Pons (tissue), 1 donor: Measurements from ENCODE around the gene SLC4A7.
"Not testable (repeated sequence)": the region's sequence is repeated elsewhere in the genome, so short reads cannot be mapped to it uniquely, and the experiment has no call there.

ENCODE experiments used
- DNase-seq: peaks from one replicate; pipeline ENCODE4 v3.0.0-alpha.2; 2016; ENCODE audit warnings: low spot score

SLC4A7 gene

GRCh38 chr3:27484015-27484844, at the start of gene SLC4A7:
TSS of gene SLC4A7 (minus strand) at chr3:27484384. CDS start at chr3:27484126, 258 bp downstream.
- DNase-seq = peak; percentile 96

GRCh38 chr3:27533261-27533607, 49.0 kb upstream of the SLC4A7 start:
- peak; percentile 61 for DNase-seq

GRCh38 chr3:27532426-27533260, 48.5 kb upstream of the SLC4A7 start:
- no peak for DNase-seq

GRCh38 chr3:27531193-27531751, 47.1 kb upstream of the SLC4A7 start:
- DNase-seq = not testable (repeated sequence)

GRCh38 chr3:27528791-27529190, 44.6 kb upstream of the SLC4A7 start:
- peak; percentile 44 for DNase-seq

- no peak for DNase-seq
Measured at GRCh38 chr3:27526614-27527315, 42.6 kb upstream of the SLC4A7 start.

- no peak for DNase-seq
Measured at GRCh38 chr3:27521872-27522265, 37.7 kb upstream of the SLC4A7 start.

- no peak for DNase-seq
Measured at GRCh38 chr3:27521179-27521871, 37.1 kb upstream of the SLC4A7 start.

GRCh38 chr3:27511724-27512422, 27.7 kb upstream of the SLC4A7 start:
- peak; percentile 28 for DNase-seq

- peak; percentile 42 for DNase-seq
Measured at GRCh38 chr3:27509376-27509775, 25.2 kb upstream of the SLC4A7 start.

GRCh38 chr3:27508424-27508823, 24.2 kb upstream of the SLC4A7 start:
- no peak for DNase-seq

GRCh38 chr3:27507515-27508266, 23.5 kb upstream of the SLC4A7 start:
- no peak for DNase-seq

GRCh38 chr3:27507111-27507510, 22.9 kb upstream of the SLC4A7 start:
- DNase-seq = no peak

GRCh38 chr3:27504749-27505148, 20.6 kb upstream of the SLC4A7 start:
- DNase-seq = no peak

- no peak for DNase-seq
Measured at GRCh38 chr3:27503526-27503925, 19.3 kb upstream of the SLC4A7 start.

- no peak for DNase-seq
Measured at GRCh38 chr3:27501759-27502158, 17.6 kb upstream of the SLC4A7 start.

- no peak for DNase-seq
Measured at GRCh38 chr3:27500986-27501385, 16.8 kb upstream of the SLC4A7 start.

GRCh38 chr3:27500035-27500434, 15.9 kb upstream of the SLC4A7 start:
- DNase-seq = no peak

- DNase-seq = no peak
Measured at GRCh38 chr3:27494784-27495183, 10.6 kb upstream of the SLC4A7 start.

GRCh38 chr3:27488821-27489220, 4.6 kb upstream of the SLC4A7 start:
- DNase-seq = no peak
